AG04450 (cell line): ENCODE measurements around the gene RORB. TPM values are rescaled to one million over a fixed set of nuclear protein-coding genes. Genes with fewer than 3 reads are reported as not detected.

Source experiments
- CTCF ChIA-PET: fragments of 300-600, 350-600 bp; formaldehyde crosslinking; extraction: SDS; loops from one replicate; lab custom pipeline; 2022; ENCODE audit warnings: antibody characterized with exemption, inconsistent platforms; lab: Charles Lee
- POLR2A ChIA-PET: fragments of 350-600 bp; formaldehyde crosslinking; extraction: SDS; loops from one replicate; lab custom pipeline; 2021; ENCODE audit warnings: antibody characterized with exemption, inconsistent platforms; lab: Yijun Ruan, JAX
- DNase-seq: peaks from one replicate; pipeline ENCODE4 v3.0.0-alpha.2; 2011; ENCODE audit warnings: low read depth, low spot score
- H3K27ac ChIP-seq: one replicate; pipeline ENCODE4 v1.5.1; 2012; ENCODE audit warnings: low read depth, low read length, control low read depth
- H3K27me3 ChIP-seq: one replicate; pipeline ENCODE4 v1.6.0; 2012; ENCODE audit warnings: low read length; ENCODE audit not compliant: control insufficient read depth, insufficient read depth
- H3K4me3 ChIP-seq: 2 replicates; pipeline ENCODE4 v1.5.1; 2011; ENCODE audit warnings: mild to moderate bottlenecking, low read depth, low read length, control low read depth
- H3K9me3 ChIP-seq: 2 replicates; pipeline ENCODE4 v1.5.1; 2012; ENCODE audit warnings: low read length; ENCODE audit not compliant: control insufficient read depth, insufficient read depth
- polyA plus RNA-seq: library from polyadenylated mRNA; depleted of rRNA; stranded (reverse); fragments of >200 nt; gene quantifications from 2 replicates; pipeline ENCODE4 v1.2.3, GENCODE V29; 2011
- TF ChIP-seq, protein P1 (sequence below): IDR thresholded peaks from 2 replicates; pipeline ENCODE4 v1.5.1; 2011; ENCODE audit warnings: low read depth, low read length, control low read depth, inconsistent platforms

Gene RORB
- polyA plus RNA-seq, 1 experiment: not detected

DNA sequence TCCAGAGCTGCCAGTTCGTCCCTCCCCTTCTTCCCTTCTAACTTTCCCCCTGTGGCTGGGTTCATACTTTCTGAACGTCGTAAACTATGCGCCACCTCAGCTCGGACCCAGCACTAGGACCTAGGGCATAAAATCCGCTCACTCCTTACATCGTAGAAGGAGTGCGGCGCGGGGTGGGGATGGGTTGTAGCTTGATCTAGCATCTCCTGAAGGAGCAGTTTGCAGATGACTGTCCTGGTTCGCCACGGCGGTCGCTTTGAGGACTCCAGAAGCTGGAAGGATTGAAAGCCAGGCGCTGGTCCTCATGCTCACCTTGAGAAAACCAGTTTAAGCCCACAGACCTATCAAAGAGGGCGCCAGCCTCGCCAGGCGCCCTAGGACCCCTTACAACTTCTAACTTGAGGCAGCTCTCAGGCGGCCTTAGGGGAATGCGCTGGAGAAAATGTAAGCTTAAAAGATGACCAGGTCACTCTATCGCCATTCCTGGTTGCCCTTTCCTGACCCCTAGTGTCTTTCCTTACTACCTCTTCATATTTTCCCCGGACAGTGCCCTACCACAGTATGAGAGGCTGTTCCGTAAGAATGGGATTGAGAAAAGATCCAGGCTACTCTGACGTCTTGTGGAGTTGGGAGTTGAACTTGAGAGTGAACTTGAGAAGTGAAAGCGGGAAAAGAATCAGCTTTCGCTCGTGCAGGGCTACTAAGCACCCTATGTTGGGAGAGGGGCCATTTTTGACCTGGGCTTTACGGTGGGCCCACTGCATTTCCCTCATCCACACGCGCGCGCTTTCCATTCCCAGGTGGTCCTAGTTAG, 2.8 kb downstream of the RORB start:
- ChIA-PET CTCF (no interaction called here), POLR2A (no interaction called here)
- DNase-seq: no peak
- Histone ChIP-seq H3K27me3 (peaks cover 46% of the 10 kb centered on the region), H3K27ac (no peak overlapping the region), H3K9me3 (no peaks in the 10 kb centered on the region; the same call in 1 of the 2 replicates), H3K4me3 (no peak overlapping the region)
- TF ChIP-seq, protein P1, sequence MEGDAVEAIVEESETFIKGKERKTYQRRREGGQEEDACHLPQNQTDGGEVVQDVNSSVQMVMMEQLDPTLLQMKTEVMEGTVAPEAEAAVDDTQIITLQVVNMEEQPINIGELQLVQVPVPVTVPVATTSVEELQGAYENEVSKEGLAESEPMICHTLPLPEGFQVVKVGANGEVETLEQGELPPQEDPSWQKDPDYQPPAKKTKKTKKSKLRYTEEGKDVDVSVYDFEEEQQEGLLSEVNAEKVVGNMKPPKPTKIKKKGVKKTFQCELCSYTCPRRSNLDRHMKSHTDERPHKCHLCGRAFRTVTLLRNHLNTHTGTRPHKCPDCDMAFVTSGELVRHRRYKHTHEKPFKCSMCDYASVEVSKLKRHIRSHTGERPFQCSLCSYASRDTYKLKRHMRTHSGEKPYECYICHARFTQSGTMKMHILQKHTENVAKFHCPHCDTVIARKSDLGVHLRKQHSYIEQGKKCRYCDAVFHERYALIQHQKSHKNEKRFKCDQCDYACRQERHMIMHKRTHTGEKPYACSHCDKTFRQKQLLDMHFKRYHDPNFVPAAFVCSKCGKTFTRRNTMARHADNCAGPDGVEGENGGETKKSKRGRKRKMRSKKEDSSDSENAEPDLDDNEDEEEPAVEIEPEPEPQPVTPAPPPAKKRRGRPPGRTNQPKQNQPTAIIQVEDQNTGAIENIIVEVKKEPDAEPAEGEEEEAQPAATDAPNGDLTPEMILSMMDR: no peak

- peaks cover 46% of the 10 kb centered on the region for H3K27me3 ChIP-seq
- no peaks in the 10 kb centered on the region; the same call in 1 of the 2 replicates for H3K9me3 ChIP-seq
- POLR2A ChIA-PET: no interaction called here
- CTCF ChIA-PET: no interaction called here
- no peak for DNase-seq
- TF ChIP-seq, protein P1: no peak
- H3K27ac ChIP-seq: no peak overlapping the region
- no peak overlapping the region for H3K4me3 ChIP-seq
Observed at GRCh38 chr9:74500584-74500924, 3.4 kb downstream of the RORB start.

DNA sequence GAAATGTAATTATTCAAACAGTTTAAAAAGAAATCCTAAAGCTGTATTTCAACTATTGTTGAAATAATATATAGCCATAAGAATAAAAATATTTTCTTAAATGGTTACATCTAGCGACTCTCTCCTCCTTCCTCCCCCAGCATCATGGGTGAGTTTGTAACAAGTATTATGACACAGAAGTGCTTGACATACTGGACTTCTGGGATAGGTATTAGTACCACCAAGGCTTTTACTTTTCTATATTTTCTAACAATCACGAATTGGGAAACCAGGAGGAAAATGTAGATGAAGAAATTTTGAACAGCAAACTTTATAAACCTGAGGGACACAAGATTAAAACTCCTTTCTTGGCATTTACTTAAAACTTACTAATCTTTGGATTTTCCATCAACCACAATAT, 4.4 kb downstream of the RORB start:
- TF ChIP-seq, protein P1: no peak
- Histone ChIP-seq H3K27ac (no peak overlapping the region), H3K4me3 (no peak overlapping the region), H3K9me3 (no peaks in the 10 kb centered on the region; the same call in 1 of the 2 replicates), H3K27me3 (peaks cover 39% of the 10 kb centered on the region)
- ChIA-PET POLR2A (no interaction called here), CTCF (no interaction called here)
- DNase-seq: no peak

GRCh38 chr9:74503219-74503618, 6.1 kb downstream of the RORB start:
- POLR2A ChIA-PET: no interaction called here
- TF ChIP-seq, protein P1: no peak
- H3K9me3 ChIP-seq: no peaks in the 10 kb centered on the region
- no peak overlapping the region for H3K4me3 ChIP-seq
- CTCF ChIA-PET: no interaction called here
- H3K27ac ChIP-seq: no peak overlapping the region
- peaks cover 24% of the 10 kb centered on the region for H3K27me3 ChIP-seq
- DNase-seq: no peak

GRCh38 chr9:74503666-74504065, 6.5 kb downstream of the RORB start:
- H3K27me3 ChIP-seq: peaks cover 23% of the 10 kb centered on the region
- TF ChIP-seq, protein P1: no peak
- CTCF ChIA-PET: no interaction called here
- no peak overlapping the region for H3K4me3 ChIP-seq
- POLR2A ChIA-PET: no interaction called here
- DNase-seq: no peak
- no peak overlapping the region for H3K27ac ChIP-seq
- H3K9me3 ChIP-seq: no peaks in the 10 kb centered on the region
